Stimulated activated CD8-positive, alpha-beta memory T cell treated with anti-CD3 and anti-CD28 coated beads, Interleukin-7, amount 100 ng/mL, for 4 hours (primary cell): ENCODE data around the gene UBL7.
"Not testable (repeated sequence)": the region's sequence is repeated elsewhere in the genome, so short reads cannot be mapped to it uniquely, and the experiment has no call there.

Source experiments
- DNase-seq, 2 donors: peaks; one replicate each; pipeline ENCODE4 v3.0.0-alpha.2; 2020; ENCODE audit warnings: low read depth in 2 of 2

The UBL7 gene

DNA sequence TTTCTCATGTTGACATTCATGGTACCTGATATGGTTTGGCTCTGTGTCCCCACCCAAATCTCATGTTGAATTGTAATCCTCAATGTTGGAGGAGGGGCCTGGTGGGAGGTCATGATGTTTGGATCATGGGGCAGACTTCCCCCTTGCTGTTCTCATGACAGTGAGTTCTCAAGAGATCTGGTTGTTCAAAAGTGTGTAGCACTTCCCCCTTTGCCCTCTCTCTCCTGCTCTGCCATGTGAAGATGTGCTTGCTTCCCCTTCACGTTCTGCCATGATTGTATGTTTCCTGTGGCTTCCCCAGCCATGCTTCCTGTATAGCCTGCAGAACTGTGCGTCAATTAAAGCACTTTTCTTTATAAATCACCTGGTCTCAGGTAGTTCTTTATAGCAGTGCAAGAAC lies 3.3 kb upstream of the UBL7 start:
- no peak for DNase-seq

DNA sequence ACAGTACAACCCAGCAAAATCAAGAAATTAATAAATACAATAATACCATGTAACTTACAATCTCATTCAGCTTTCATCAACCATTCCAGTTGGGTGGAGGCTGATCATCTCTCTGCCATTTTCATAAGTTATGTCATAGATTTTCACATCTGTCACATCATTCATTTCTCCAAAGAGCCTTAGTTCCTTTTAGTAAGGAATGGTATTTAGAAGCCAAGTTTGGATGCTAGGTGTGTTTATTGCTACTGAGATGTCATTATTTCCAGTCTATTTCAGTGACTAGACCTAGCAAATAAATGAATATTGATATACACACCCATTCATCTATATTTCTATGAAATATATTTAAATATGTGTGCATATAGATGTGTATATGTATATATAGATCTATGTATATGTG lies 2.7 kb upstream of the UBL7 start:
- no peak for DNase-seq

DNA sequence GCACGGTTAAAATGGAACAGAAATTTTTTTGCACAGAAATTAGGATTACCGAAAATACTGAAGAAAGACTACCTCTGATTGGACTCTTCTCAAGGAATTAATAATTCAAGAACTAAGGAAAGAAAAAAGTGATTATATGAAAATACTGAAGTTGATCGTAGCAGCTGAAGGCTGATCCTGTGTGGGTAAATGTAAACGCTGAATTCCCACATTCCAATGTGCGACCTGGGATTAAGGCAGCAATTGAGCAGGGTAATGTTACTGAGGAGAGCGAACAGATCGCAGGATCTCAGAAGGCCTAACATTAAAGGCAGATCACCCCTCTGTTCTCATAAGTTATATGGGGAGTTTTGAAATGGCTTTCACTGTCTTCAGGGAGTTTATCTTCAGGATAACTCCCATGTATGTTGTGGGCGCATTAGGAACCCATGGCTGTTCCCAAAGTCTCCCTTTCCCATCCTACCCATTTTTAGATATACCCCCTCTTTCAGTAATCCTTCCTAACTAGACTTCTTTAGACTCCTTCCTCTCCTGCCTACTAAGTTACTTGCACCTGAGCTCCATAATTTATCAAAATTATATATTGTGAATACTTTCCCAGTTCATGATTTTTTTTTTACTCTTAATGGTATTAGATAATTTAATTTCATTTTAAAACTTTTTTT lies 1.0 kb upstream of the UBL7 start:
- DNase-seq = no peak

DNA sequence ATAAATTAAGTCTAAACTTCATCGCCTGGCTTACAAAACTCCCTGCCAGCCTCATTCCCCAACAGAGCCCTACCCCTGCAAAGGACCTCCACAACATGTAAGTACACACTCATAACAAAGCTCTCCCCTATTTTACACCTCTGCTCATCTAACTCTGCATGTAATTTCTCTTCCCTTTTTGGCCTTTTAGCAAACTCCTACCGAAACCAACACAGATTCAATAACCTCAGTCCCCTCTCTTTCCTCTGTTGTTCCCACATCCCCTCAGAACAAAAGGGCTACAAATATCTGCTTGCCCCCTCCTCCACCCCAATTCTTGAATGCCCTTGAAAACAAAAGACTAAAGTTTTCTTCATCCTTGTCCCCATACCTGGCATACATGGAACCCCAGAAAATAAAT lies 662 bp downstream of the UBL7 start:
- no peak for DNase-seq

DNA sequence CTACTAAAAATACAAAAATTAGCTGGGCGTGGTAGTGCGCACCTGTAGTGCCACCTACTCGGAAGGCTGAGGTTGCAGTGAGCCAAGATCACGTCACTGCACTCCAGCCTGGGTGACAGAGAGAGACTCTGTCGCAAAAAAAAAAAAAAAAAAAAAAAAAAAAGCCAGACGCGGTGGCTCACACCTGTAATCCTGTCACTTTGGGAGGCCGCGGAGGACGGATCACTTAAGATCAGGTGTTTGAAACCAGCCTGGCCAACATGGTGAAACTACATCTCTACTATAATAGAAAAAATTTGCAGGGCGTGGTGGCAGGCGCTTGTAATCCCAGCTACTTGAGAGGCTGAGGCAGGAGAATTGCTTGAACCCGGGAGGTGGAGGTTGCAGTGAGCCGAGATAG lies 1.2 kb downstream of the UBL7 start:
- not testable (repeated sequence) for DNase-seq

DNA sequence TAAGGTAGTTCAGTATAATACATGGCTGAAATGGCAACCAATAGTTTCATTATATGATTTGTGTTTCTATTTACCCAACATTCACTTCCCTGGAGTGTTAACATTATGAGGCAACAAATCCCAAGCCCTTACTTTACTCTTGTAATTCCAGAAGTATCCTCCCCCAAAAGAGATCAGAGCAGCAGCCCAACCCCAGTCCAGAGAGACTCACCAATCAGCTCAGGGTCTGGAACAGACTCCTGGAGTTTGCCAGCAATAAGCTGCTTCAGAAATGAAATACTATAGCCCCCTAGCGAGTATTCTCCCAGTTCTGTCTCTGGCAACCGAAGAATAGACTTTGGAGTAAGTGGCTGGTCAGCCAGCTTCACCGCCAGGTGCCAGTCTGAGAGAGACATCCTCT lies 2.5 kb downstream of the UBL7 start:
- no peak for DNase-seq

DNA sequence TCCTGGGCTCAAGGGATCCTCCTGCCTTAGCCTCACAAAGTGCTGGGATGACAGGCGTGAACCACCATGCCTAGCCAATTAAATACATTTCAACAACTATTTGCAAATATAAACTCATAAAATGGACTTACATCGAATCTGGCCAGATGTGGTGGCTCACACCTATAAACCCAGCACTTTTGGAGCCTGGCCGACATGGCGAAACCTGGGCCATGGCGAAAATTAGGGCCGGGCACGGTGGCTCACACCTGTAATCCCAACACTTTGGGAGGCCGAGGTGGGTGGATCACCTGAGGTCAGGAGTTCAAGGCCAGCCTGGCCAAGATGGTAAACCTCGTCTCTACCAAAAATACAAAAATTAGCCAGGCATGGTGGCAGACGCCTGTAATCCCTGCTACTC lies 3.9 kb downstream of the UBL7 start:
- DNase-seq = not testable (repeated sequence)

DNA sequence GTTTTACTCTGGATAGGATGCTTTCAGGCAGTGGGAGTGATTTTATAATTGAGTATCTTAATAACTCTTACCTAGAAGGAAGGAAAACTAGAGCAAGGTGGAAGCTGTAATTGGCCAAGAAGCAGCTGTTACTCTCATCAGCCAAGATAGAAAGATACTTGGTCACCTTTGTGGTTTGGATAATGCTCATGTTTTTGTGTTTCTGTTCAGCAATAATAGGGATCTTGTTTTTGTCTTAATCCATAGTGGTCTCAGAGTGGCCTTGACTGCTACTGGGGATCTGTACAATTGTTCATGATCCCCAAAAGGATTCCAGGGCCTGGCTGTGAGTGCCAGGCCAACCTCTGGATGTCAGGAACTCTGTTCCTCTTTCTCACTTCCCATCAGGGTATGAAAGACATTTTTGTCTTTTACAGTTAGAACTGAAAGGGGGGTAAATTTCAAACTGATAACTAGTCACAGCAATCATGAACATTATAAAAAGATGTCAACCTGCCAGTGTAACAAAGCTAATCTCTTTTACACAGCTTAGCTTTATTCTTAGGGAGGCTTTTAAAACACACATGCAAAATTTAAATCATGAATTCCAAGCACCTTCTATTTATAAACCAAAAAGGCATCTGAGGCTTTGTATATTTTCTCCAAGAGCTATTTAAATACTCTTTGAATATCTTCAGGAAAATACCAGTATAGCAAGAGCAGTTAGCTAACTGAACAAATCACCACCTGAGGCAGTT lies 6.0 kb downstream of the UBL7 start:
- DNase-seq = no peak

DNA sequence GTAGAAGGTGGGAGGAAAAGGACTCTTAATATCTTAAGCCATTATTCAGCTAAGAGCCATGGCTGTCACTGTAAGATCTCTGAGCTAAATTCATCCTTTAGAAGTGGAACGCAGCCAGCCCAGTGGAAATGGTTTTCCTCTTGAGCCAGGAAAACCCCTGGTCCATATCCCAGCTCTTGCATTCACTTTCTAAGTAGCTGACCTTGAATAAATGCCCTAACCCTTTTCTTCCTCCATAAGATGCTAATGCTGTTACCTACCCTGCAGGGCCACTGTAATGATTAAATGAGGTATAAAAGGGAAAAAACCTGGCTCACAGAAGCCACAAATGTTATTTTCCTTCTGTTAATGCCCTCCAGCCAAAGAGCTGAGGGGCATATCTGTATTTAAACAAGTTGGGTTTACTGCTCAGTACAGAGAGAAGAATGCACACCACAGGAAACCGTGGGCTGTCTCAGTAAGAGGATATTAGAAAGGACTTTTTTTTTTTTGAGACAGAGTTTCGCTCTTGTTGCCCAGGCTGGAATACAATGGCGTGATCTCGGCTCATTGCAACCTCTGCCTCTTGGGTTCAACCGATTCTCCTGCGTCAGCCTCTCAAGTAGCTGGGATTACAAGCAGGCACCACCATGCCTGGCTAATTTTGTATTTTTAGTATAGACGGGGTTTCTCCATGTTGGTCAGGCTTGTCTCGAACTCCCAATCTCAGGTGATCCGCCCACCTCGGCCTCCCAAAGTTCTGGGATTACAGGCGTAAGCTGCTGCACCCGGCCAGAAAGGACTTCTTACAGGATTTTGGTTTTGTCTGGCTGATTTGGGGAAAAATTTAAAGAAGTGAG lies 6.8 kb downstream of the UBL7 start:
- DNase-seq = no peak

DNA sequence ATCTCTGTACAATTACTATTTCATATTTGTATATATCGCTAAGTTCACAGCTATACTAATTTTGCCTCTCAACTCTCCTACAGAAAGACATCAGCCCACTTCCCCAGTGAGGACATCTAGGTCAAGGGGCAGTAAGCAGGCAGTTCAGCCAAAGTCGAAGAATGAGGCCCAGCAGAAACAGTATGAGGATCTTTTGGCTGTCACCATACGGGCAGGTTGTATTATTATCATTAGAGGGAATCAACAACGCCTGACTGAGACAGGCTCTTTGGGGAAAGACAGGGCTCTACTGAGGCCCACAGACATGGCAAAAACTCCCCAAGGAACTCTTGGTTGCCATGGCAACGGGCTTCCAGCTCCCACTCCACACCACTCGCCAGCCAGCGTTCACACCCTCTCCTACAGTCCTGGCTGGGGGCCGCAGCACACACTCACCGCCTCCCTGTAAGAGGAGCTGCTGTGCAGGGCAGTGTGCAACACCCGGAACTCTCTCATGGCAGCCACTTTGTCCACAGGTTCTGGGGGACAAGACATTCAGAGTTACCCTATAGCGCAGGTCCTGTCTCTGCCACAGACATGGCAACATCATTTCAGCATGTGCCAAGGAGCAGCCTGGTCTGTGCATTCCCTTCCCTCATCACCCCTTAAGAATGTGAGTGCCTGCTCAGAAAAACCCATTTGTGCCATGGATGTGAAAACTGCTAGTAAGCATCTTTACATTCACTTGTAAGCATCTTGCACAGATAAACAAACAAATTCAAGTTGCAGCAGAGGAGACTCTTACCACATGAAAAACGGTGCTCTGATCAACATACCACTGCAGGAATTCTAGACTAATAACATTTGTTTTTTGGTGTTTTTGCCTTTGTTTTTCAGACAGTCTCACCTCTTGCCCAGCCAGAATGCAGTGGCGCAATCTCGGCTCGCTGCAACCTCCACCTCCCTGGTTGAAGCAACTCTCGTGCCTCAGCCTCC lies 8.8 kb downstream of the UBL7 start:
- no peak for DNase-seq

DNA sequence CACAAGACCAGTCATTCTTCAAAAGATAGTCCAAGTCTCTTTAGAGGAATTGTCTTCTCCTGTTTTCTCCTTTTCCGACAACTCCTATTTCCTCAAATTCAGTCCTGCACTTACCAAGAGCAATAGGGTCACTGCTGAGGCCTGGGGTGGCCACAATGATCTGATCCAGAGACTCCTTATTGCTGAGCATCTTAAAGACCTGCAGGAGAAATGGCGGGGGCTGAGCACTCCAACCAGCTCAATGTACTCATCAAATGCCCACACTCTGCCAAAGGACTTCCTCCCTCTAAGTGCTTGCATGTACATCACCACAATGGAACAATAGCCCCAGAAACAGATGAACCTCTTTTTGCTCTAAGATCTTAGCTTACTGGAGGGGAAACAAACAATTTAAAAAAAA lies 9.6 kb downstream of the UBL7 start:
- DNase-seq = no peak

DNA sequence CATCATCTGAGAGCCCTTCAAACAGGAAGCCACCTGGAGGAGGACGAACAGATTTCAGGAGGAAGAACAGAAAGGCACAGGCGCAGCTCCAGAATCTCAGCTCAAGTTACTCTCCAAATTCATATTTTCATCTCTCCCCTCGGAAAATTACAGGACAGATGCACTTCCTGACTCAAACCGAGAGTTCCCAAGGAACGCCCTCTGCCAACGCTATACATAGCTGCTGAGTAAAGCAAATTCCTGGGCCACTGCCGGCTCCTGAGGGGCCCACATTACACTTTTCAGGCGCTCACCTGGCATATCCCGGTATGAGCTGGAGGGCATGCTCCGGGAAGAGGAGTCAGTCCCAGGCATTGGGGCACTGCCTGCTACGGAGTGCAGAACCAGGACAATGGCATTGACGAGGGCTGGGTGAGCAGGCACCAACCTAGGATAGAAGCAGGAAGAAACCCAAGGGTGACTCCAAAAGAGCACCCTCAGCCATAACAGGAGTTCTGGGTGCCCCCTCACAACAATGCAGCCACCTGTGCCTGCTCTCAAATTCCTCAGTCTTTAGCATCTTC lies 11.2 kb downstream of the UBL7 start:
- DNase-seq = no peak

DNA sequence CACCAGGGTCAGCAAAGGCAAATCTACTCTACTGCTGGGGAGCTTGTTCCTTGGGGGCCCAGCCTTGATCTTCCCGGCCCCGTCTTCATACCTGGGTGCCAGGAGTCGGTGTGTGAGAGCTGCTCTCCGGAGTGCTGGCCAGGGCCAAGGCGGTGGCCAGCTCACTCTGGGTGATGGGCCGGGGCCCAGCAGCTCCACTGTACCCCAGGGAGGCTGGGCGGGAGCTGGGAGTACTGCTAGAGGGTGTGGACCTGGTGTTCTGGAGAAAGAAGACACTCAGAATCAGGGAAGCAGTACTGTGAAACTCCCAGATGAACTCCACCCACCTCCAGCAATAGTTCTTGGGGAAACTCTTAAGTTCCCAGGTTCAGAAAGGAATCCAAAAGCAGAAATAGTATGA lies 11.9 kb downstream of the UBL7 start:
- no peak for DNase-seq

DNA sequence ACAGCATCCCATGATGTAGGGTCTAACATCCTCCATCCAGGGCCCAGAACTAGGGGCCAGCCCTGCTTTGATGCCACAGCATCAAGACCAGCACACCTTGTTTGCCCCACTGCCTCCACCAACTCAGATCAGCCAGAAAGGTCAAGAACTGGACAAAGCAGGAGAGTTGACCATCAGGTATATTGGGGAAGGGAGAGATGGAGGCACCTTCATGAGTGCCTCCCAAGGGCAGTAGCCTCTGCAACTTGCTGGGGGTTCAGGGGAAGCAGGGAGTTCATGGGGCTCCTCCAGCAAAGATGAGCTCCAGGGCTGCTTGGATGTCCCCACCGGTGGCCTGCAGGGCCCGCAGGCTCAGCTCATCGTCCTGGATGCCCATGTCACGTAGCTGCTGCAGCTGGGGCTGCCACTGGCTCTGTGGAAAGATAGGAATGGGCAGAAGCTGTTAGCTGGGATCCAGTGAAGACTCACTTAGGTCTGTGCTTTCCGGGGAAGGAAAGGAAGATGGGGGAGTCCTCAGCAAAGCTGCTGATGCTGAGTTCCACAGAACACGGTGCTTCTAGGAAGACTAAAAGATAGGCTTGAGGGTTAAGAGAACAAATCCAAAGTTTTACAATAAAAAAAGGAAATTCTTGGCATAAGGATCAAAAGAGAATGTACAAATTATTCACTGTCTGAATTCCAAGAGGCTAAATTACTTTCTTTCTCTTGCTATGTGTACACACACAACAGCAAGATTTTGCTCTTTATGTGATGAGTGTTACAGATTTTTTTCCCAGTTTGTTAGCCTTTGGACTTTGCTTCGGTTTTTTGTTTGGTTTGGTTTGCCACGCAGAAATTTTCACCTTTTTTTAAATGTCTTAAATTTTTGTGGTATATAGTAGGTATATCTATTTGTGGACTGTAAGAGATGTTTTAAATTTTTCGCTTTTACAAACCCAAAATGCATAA lies 14.9 kb downstream of the UBL7 start:
- no peak for DNase-seq

DNA sequence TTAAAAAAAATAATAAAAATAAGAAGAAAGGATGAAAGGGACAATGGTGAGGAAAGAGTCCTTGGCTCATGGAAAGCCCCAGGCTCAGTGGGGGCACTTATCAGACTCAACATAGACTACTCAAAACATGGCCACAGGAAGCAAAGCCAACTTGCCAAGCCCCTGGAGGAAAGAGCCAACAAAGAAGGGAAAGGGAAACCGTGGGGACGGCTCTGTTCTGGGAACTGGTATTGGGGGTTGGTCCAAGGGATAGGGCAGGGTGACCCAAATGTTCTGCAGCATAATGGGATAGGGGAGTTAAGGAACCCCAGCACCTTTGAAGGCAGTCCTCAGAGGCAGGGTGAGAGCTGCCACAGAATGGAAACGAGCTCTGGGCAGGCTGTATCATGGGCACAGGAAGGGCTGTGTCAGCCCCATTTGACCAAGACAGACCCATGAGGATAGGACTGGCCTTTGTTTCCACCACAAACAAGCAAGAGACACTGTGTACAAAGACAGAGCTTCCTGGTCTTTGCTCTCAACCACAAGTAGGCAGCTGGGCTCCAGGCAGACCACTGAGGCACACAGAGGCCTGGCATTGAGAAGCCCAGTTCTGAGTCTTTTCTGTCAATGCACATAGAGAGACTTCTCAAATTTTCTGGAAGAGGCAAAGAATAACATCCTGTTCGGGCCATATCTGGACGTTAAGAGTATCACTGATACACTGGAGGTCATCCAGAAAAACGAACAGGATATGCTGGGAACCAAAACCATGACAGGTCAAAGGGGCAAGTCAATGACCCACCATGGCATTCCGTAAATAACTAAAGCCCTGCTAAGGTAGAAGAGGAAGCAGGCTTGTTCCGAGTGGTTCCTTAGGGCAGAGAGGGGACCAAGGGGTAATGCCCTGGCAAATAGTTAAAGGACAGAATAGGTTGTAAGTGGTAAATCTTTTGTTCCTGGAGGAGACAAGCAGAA lies 16.6 kb downstream of the UBL7 start:
- no peak for DNase-seq

DNA sequence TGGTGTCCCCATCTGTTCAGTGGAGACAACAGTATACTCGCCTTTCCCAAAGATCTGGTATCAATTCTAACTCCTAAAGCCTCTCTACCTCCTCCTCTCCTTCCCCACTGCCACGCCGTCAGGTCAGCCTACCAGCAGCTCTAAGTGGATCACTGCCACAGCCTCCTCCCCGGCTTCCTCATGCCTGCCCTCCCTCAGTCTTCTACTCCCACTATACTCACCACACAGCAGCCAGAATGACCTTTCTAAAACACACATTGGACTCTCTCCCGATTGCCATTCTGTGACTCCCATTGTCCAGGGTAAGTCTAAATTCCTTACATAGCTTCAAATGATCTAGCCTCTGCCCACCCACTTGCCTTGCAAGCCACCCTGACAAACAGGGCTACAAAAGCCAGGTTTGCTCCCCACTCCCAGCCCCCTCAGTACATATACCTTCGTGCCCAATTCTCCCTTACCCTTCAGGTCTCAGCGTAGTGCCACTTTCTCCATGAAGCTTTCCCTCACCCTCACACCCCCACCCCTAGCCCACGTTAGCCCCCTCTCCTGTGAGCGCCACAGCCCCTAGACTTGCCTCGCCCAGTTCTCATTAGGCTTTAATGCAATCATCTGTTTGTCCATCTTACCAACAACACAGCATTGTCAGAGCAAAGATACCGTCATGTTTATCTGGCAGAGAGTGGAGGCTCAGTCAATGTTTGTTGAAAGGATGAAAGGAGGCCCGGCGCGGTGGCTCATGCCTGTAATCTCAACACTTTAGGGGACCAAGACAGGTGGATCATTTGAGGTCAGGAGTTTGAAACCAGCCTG lies 17.7 kb downstream of the UBL7 start:
- no peak for DNase-seq

DNA sequence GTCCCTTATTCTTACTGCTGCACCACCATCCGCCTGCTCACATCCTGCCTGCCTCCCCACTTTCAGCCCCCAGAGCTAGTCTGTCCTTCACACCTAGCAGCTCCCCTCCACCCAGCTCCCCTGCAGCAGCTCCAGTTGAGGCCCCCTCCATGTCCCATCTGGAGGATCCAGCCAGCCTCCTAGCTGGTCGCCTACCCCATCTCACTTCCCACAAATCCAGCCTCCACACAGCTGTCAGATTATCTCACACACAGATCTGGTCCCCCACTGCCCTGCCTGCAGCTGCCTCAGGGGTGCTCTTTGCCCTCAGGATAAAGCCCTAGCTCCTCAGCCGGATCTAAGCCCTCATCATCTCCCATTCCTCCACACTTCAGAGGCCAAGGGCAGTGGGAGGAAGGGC lies 18.4 kb downstream of the UBL7 start:
- DNase-seq = no peak

DNA sequence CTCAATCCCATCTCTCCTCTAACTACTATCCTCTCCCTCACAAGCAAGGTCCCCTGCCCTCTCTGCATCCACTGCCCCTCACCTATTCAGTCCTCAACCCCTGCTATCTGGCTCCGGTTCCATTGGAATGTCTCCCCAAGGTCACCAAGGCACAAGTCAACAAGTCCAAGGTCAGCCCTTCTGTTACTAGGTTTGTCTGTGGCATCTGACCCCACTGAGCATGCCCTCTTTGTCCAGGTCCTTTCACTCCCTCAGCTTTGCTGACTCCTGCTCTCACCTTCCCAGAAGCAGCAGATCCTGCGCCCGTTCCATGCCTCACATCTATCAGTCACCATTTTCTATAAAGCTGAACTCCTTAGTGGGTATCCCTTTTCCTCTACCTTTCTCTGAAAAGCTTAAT lies 18.9 kb downstream of the UBL7 start:
- DNase-seq = no peak
